LNCaP clone FGC (cell line): ENCODE data around the gene SAE1.

Experiments
- DNase-seq: peaks from one replicate; pipeline ENCODE4 v3.0.0-alpha.2; 2011; ENCODE audit warnings: low read depth
- H3K4me3 ChIP-seq: 2 replicates; pipeline ENCODE4 v1.5.1; 2011; ENCODE audit warnings: mild to moderate bottlenecking, low read depth, low read length, control low read depth
- TF ChIP-seq, protein P1 (sequence below): IDR thresholded peaks from 2 replicates; pipeline ENCODE4 v1.5.1; 2012; ENCODE audit warnings: mild to moderate bottlenecking; ENCODE audit not compliant: control insufficient read depth, insufficient read depth; ENCODE audit errors: extremely low read depth

Gene SAE1

DNA sequence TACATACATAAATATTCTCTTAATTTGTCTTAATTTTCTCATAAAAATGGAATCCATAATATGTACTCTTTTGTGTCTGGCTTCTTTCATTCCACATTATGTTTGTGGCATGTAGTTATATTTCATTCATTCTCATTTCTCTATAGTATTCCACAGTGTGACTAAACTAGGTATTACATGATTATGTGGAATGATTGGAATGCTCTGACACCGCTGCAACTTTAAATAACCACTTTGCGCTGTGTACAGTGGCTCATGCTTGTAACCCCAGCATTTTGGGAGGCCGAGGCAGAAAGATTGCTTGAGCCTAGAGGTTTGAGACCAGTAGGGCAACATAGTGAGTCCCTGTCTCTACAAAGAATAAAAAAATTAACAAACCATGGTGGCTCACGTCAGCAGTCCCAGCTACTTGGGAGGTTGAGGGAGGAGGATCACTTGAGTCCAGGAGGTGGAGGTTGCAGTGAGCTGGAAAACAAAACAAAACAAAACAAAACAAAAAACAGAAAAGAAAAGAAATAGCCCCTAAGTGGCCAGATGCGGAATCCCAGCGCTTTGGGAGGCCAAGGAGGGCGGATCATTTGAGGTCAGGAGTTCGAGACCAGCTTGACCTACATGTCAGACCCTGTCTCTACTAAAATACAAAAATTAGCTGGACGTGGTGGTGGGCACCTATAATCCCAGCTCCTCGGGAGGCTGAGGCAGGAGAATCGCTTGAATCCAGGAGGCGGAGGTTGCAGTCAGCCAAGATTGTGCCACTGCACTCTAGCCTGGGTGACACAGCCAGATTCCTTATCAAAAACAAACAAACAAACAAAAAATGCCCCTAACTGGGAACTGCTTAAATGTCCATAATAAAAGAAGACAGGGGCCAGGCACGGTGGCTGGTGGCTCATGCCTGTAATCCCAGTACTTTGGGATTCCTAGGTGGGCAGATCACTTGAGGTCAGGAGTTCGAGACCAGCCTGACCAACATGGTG, 8.0 kb upstream of the SAE1 start:
- TF ChIP-seq, protein P1, sequence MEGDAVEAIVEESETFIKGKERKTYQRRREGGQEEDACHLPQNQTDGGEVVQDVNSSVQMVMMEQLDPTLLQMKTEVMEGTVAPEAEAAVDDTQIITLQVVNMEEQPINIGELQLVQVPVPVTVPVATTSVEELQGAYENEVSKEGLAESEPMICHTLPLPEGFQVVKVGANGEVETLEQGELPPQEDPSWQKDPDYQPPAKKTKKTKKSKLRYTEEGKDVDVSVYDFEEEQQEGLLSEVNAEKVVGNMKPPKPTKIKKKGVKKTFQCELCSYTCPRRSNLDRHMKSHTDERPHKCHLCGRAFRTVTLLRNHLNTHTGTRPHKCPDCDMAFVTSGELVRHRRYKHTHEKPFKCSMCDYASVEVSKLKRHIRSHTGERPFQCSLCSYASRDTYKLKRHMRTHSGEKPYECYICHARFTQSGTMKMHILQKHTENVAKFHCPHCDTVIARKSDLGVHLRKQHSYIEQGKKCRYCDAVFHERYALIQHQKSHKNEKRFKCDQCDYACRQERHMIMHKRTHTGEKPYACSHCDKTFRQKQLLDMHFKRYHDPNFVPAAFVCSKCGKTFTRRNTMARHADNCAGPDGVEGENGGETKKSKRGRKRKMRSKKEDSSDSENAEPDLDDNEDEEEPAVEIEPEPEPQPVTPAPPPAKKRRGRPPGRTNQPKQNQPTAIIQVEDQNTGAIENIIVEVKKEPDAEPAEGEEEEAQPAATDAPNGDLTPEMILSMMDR: no peak
- H3K4me3 ChIP-seq: no peak overlapping the region
- DNase-seq: no peak

DNA sequence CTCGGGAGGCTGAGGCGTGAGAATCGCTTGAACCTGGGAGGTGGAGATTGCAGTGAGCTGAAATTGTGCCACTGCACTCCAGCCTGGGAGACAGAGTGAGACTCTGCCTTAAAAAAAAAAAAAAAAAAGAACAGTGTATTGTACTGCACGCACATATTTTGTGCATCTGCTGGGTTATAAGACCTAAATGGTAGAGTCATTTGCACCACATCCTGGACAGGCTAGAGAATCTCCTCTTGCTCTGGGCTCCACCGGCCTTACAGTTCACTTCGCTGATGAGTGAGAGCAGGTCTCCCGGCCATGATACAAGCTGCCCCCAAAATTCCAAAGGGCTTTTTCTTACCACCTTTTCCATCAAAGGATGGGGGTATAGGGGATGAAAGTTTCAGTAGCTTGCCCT, 7.2 kb upstream of the SAE1 start:
- DNase-seq: no peak
- TF ChIP-seq, protein P1: no peak
- no peak overlapping the region for H3K4me3 ChIP-seq

DNA sequence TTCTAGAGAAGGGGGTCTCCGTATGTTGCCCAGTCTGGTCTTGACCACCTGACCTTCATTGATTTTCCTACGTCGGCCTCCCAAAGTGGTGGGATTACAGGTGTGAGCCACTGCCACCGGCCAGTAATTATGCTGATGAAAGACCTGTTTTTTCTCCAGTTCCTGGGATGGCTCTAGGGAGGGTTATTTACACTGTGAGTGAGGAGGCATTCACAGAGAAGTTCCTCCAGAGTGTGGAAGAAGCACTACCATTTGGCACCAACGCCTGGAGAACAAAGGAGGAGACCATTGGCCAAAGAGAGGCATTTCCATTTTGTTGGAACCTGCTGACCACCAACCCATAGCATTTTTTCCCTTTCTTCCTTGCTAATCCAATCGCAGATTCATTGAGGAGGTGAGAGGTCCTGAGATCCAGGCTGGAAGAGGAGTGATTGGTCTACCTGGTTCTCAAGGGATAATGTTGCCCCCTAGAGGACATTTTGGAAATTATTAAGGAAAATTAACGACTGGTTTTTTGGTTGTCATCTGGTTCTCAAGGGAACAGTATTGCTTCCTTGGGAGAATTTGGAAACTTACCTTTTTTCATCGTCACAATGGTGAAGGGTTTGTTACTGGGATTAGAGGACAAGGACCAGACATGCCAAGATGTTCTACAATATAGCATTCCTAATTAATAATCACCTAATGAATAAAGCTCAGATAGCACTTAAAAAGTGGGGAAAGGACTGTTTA, 5.5 kb upstream of the SAE1 start:
- no peak for DNase-seq

DNA sequence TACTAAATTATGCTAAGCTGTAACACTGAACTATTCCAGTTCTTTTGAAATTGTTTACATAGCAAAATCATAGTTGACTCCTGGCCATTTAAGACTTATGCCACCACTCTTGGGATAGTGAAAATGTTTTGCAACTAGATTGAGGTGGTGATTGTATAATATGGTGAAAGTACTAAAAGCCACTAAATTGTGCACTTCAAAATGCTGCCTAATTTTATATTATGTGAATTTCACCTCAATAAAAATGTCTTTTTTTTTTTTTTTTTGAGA, 5.0 kb upstream of the SAE1 start:
- TF ChIP-seq, protein P1: no peak
- no peak overlapping the region for H3K4me3 ChIP-seq
- no peak for DNase-seq

More for the DNA sequence above, 5.5 kb upstream of the SAE1 start:
- H3K4me3 ChIP-seq: no peak overlapping the region
- TF ChIP-seq, protein P1: peak; percentile 53

DNA sequence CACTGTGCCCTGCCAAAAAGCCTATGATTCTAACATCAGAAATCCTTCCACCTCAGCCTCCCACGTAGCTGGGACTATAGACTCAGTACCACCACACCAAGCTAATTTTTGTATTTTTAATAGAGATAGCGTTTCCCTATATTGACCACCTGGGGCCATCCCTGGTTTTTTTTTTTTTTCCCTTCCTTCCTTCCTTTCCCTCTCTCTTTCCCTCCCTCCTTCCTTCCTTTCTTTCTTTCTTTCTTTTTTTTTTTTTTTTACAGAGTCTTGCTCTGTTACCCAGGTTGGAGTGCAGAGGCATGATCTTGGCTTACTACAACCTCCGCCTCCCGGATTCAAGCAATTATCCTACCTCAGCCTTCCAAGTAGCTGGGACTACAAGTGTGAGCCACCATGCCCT, 1.1 kb upstream of the SAE1 start:
- no peak for DNase-seq
- H3K4me3 ChIP-seq: no peak overlapping the region
- TF ChIP-seq, protein P1: no peak

DNA sequence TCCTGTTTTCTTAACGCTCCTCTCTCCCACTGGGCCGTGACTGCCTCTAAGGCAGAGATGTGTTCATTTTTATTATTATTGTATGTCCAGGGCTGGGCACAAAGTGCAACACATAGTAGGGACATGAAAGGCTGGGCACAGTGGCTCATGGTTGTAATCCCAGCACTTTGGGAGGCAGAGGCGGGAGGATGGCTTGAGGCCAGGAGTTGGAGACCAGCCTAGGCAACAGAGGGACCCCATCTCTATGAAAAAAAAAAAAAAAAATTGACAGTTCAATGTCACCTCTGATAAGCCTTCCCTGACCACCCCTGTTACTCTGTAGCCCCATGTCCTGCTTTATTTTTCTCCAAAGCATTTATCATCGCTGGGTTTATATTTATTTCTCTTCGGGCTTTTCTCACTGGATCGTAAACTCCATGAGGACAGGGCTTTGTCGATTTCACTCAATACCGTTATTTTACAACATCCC, 481 bp upstream of the SAE1 start:
- no peak overlapping the region; the same call in 1 of the 2 replicates for H3K4me3 ChIP-seq

More for the DNA sequence above, 481 bp upstream of the SAE1 start:
- no peak for DNase-seq
- TF ChIP-seq, protein P1: no peak
